ENCODE data around the gene ATP6AP1.

ATP6AP1 gene

GRCh38 chrX:154448484-154448883 lies 20.0 kb downstream of the ATP6AP1 start:
- no peak for DNase-seq (ENCODE audit: low read depth)

- DNase-seq (ENCODE audit: low read depth) = no peak
Observed at GRCh38 chrX:154449618-154450017, 21.1 kb downstream of the ATP6AP1 start.

GRCh38 chrX:154450312-154450711 lies 21.8 kb downstream of the ATP6AP1 start:
- DNase-seq (ENCODE audit: low read depth) = no peak

GRCh38 chrX:154452823-154453222 lies 24.3 kb downstream of the ATP6AP1 start:
- no peak for DNase-seq (ENCODE audit: low read depth)

- DNase-seq (ENCODE audit: low read depth) = no peak
Observed at GRCh38 chrX:154457491-154458115, 29.1 kb downstream of the ATP6AP1 start.

- DNase-seq (ENCODE audit: low read depth) = no peak
Observed at GRCh38 chrX:154458116-154458953, 29.9 kb downstream of the ATP6AP1 start, which contains the start of gene PLXNA3. PLXNA3 (plus strand) TSS chrX:154458281; CDS start chrX:154460184, 1,903 bp downstream.

- DNase-seq (ENCODE audit: low read depth) = no peak
Observed at GRCh38 chrX:154458954-154459778, 30.7 kb downstream of the ATP6AP1 start.

- DNase-seq (ENCODE audit: low read depth) = no peak
Observed at GRCh38 chrX:154459832-154460231, 31.4 kb downstream of the ATP6AP1 start.

GRCh38 chrX:154460326-154460725 lies 31.8 kb downstream of the ATP6AP1 start:
- DNase-seq (ENCODE audit: low read depth) = no peak

GRCh38 chrX:154462396-154462795 lies 33.9 kb downstream of the ATP6AP1 start:
- no peak for DNase-seq (ENCODE audit: low read depth)

- DNase-seq (ENCODE audit: low read depth) = no peak
Observed at GRCh38 chrX:154463611-154464220, 35.2 kb downstream of the ATP6AP1 start.

GRCh38 chrX:154464806-154465365 lies 36.4 kb downstream of the ATP6AP1 start:
- no peak for DNase-seq (ENCODE audit: low read depth)

- DNase-seq (ENCODE audit: low read depth) = no peak
Observed at GRCh38 chrX:154465601-154466000, 37.1 kb downstream of the ATP6AP1 start.

- DNase-seq (ENCODE audit: low read depth) = no peak
Observed at GRCh38 chrX:154466036-154466435, 37.6 kb downstream of the ATP6AP1 start.

GRCh38 chrX:154466907-154467306 lies 38.4 kb downstream of the ATP6AP1 start:
- DNase-seq (ENCODE audit: low read depth) = no peak

- DNase-seq (ENCODE audit: low read depth) = no peak
Observed at GRCh38 chrX:154467556-154467955, 39.1 kb downstream of the ATP6AP1 start.

GRCh38 chrX:154468217-154468616 lies 39.7 kb downstream of the ATP6AP1 start:
- DNase-seq (ENCODE audit: low read depth) = no peak

GRCh38 chrX:154469114-154469513 lies 40.6 kb downstream of the ATP6AP1 start:
- no peak for DNase-seq (ENCODE audit: low read depth)

- DNase-seq (ENCODE audit: low read depth) = no peak
Observed at GRCh38 chrX:154469880-154470279, 41.4 kb downstream of the ATP6AP1 start.

- no peak for DNase-seq (ENCODE audit: low read depth)
Observed at GRCh38 chrX:154470434-154470833, 42.0 kb downstream of the ATP6AP1 start.

- DNase-seq (ENCODE audit: low read depth) = no peak
Observed at GRCh38 chrX:154470914-154471568, 42.6 kb downstream of the ATP6AP1 start.

All from stromal cell of bone marrow (primary cell).